Endothelial cell of umbilical vein (primary cell): ENCODE results near the gene FRRS1. TPM values are rescaled to one million over a fixed set of nuclear protein-coding genes. Genes with fewer than 3 reads are reported as not detected.

Experiments
- BruUV-seq: library from RNA; stranded (reverse); fragments of 400-500 nt; replicated peaks from 2 replicates; lab custom pipeline; 2021; lab: Mats Ljungman, UMichigan
- CTCF ChIA-PET: fragments of 300-600, 350-600 bp; sonication (Branson Sonifier 250); formaldehyde crosslinking; loops from one replicate; lab custom pipeline; 2021; ENCODE audit warnings: antibody characterized with exemption, inconsistent platforms; lab: Charles Lee
- POLR2A ChIA-PET: fragments of 300-600, 350-600 bp; sonication (Branson Sonifier 250); formaldehyde crosslinking; loops from one replicate; lab custom pipeline; 2021; ENCODE audit warnings: antibody characterized with exemption, inconsistent platforms; lab: Charles Lee
- DNase-seq: peaks from one replicate; pipeline ENCODE4 v3.0.0-alpha.2; 2011; ENCODE audit warnings: low read depth, low spot score
- FAIRE-seq: peaks from 2 replicates; lab custom pipeline; 2011; peaks lifted over from hg19 to GRCh38; lab: Jason Lieb, UNC
- H2AFZ ChIP-seq: 2 replicates; pipeline ENCODE4 v1.6.0; 2012; ENCODE audit warnings: low read depth, low read length, control low read depth, inconsistent platforms
- H3K27ac ChIP-seq: 2 replicates; pipeline ENCODE4 v1.5.1; 2011; ENCODE audit warnings: low read depth, mild to moderate bottlenecking, control low read depth, low read length, moderate library complexity; ENCODE audit not compliant: insufficient read depth
- H3K27me3 ChIP-seq, 2 experiments: 2 replicates each; pipeline versions ENCODE4 v1.6.0 to v1.6.1; 2011; ENCODE audit warnings: low read length in 2 of 2, mixed read lengths in 1 of 2; ENCODE audit not compliant: control insufficient read depth in 2 of 2, insufficient read depth in 2 of 2
- H3K36me3 ChIP-seq, 2 experiments: 2 replicates in 1 of 2; 3 replicates in 1 of 2; pipeline ENCODE4 v1.5.1; 2011; ENCODE audit warnings: low read length in 2 of 2, mild to moderate bottlenecking in 1 of 2, moderate library complexity in 1 of 2; ENCODE audit not compliant: control insufficient read depth in 2 of 2, insufficient read depth in 2 of 2; ENCODE audit errors: extremely low read depth in 1 of 2
- H3K4me1 ChIP-seq: 3 replicates; pipeline ENCODE4 v1.5.1; 2011; ENCODE audit warnings: mild to moderate bottlenecking, low read length; ENCODE audit not compliant: control insufficient read depth, insufficient read depth; ENCODE audit errors: extremely low read depth
- H3K4me2 ChIP-seq: 2 replicates; pipeline ENCODE4 v1.6.1; 2011; ENCODE audit warnings: low read length, control low read depth, mixed read lengths; ENCODE audit not compliant: insufficient read depth
- H3K4me3 ChIP-seq, 3 experiments: fragments of 200-600 bp in 1 of 3; sonication (generic), shearing (Covaris generic) in 1 of 3; replicated peaks in 1 of 3; 2 replicates each; pipeline ENCODE4 v1.5.1; 2011 to 2016; ENCODE audit warnings: control low read depth in 3 of 3, low read length in 3 of 3, mild to moderate bottlenecking in 2 of 3, inconsistent platforms in 1 of 3, low read depth in 1 of 3, moderate library complexity in 1 of 3; ENCODE audit not compliant: insufficient read depth in 1 of 3
- H3K79me2 ChIP-seq: 2 replicates; pipeline ENCODE4 v1.6.0; 2012; ENCODE audit warnings: low read length, inconsistent platforms; ENCODE audit not compliant: control insufficient read depth, insufficient read depth
- H3K9ac ChIP-seq: replicated peaks from 2 replicates; pipeline ENCODE3; 2011; ENCODE audit warnings: low read length, control low read depth; ENCODE audit not compliant: insufficient read depth; ENCODE audit errors: extremely low read depth
- H3K9me1 ChIP-seq: replicated peaks from 3 replicates; pipeline ENCODE4 v1.6.0; 2011; ENCODE audit warnings: mild to moderate bottlenecking, low read length; ENCODE audit not compliant: control insufficient read depth, insufficient read depth; ENCODE audit errors: extremely low read depth
- H3K9me3 ChIP-seq: replicated peaks from 2 replicates; pipeline ENCODE4 v1.5.1; 2012; ENCODE audit warnings: low read length, inconsistent platforms; ENCODE audit not compliant: control insufficient read depth, insufficient read depth
- H4K20me1 ChIP-seq: replicated peaks from 2 replicates; pipeline ENCODE3; 2011; ENCODE audit warnings: mild to moderate bottlenecking, low read length; ENCODE audit not compliant: control insufficient read depth, insufficient read depth; ENCODE audit errors: extremely low read depth
- EZH2 ChIP-seq: IDR thresholded peaks from 2 replicates; pipeline ENCODE4 v1.6.1; 2012; ENCODE audit warnings: borderline replicate concordance, low read depth, mild to moderate bottlenecking, moderate library complexity, low read length, inconsistent platforms; ENCODE audit not compliant: severe bottlenecking
- FOS ChIP-seq: IDR thresholded peaks from 2 replicates; pipeline ENCODE4 v1.6.1; 2011; ENCODE audit warnings: mild to moderate bottlenecking, low read length, moderate library complexity, borderline replicate concordance; ENCODE audit not compliant: insufficient read depth
- GATA2 ChIP-seq: IDR thresholded peaks from 2 replicates; pipeline ENCODE4 v1.7.0; 2011; ENCODE audit warnings: low read depth, mild to moderate bottlenecking, moderate library complexity, mixed read lengths, low read length; ENCODE audit not compliant: insufficient read length, insufficient read depth
- JUN ChIP-seq: IDR thresholded peaks from 2 replicates; pipeline ENCODE4 v1.6.1; 2011; ENCODE audit warnings: borderline replicate concordance, low read depth; ENCODE audit not compliant: insufficient read length, insufficient read depth
- MYC ChIP-seq: IDR thresholded peaks from one replicate; pipeline ENCODE4 v1.6.1; 2011; ENCODE audit warnings: mild to moderate bottlenecking, low read depth, low read length
- POLR2A ChIP-seq: IDR thresholded peaks from 2 replicates; pipeline ENCODE4 v1.6.1; 2012; ENCODE audit warnings: low read depth, mild to moderate bottlenecking, control low read depth, low read length
- POLR2AphosphoS5 ChIP-seq: IDR thresholded peaks from 2 replicates; pipeline ENCODE4 v1.6.1; 2012; ENCODE audit warnings: low read depth, mild to moderate bottlenecking, control low read depth, low read length, moderate library complexity; ENCODE audit not compliant: insufficient read depth
- dilution Hi-C: fragments of 300-500 bp; cut with MboI; formaldehyde crosslinking; loops from one replicate; pipeline ENCODE4 v1.15.0; 2019; ENCODE audit warnings: low sequenced_read_pairs; ENCODE audit not compliant: extremely low pct_ligation_motif_present
- intact Hi-C: fragments of 100-400 bp; cut with micrococcal nuclease; formaldehyde crosslinking; loops from one replicate; pipeline ENCODE4 v1.10.0; 2022
- polyA plus RNA-seq, 4 experiments: library from polyadenylated mRNA; depleted of rRNA in 3 of 4; stranded (reverse) in 3 of 4; unstranded in 1 of 4; fragments of >200 nt; gene quantifications; 2 replicates each; pipeline versions ENCODE4 v1.2.1 to v1.2.3, GENCODE V29; 2011 to 2012; ENCODE audit warnings: missing spikeins in 1 of 4
- total RNA-seq: library from RNA; stranded (reverse); gene quantifications from 2 replicates; pipeline ENCODE4 v1.2.3, GENCODE V29; 2021
- TF ChIP-seq, protein P1 (sequence below): IDR thresholded peaks from 2 replicates; pipeline ENCODE4 v1.6.1; 2011; ENCODE audit not compliant: insufficient read depth, insufficient read length
- TF ChIP-seq, protein P2 (sequence below), 2 donors: IDR thresholded peaks; 1 replicate in 1 of 2; 2 replicates in 1 of 2; pipeline ENCODE4 v1.5.1; 2011; ENCODE audit warnings: low read length in 2 of 2, mild to moderate bottlenecking in 2 of 2, moderate library complexity in 2 of 2, control low read depth in 1 of 2, inconsistent platforms in 1 of 2, low read depth in 1 of 2; ENCODE audit not compliant: insufficient read depth in 1 of 2; ENCODE audit errors: extremely low read depth in 1 of 2

The FRRS1 gene
- total and polyA plus RNA-seq, 2 donors (not counting 3 experiments of a cell fraction or from before 2014, with no cell fraction given), result 1.1 to 3.1 TPM

DNA sequence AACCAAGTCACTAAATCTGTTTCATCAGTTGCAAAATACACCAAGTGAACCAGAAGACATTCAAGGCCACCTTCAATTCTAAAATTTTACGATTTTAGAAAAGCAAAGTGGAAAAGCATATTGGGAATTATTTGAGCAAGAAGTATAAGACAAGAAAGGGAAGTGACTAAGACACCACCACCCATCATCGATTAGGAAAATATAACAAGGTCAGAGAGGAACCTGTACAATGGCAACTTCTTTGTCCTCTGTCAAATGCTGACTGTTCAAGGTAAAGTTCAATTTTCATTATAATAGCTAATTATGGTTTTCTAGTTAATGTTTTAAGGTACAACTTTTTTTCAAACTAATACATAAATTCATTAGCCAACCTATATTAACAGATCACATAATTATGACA lies 10.8 kb downstream of the FRRS1 start:
- Histone ChIP-seq H3K4me1 (no peaks in the 10 kb centered on the region), H3K9ac (no peak overlapping the region), H3K27me3 (no peaks in the 10 kb centered on the region), H3K9me3 (no peaks in the 10 kb centered on the region), H3K27ac (no peak overlapping the region), H3K9me1 (no peaks in the 10 kb centered on the region), H2AFZ (no peak overlapping the region), H3K4me2 (no peak overlapping the region), H3K4me3 (no peak overlapping the region), H3K36me3 (no peaks in the 10 kb centered on the region), H3K79me2 (no peaks in the 10 kb centered on the region), H4K20me1 (no peaks in the 10 kb centered on the region)
- TF ChIP-seq, protein P1, sequence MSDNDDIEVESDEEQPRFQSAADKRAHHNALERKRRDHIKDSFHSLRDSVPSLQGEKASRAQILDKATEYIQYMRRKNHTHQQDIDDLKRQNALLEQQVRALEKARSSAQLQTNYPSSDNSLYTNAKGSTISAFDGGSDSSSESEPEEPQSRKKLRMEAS, result no peak
- no peak for TF ChIP-seq EZH2
- no peak for TF ChIP-seq MYC
- TF ChIP-seq POLR2A, result no peak
- no peak for TF ChIP-seq POLR2AphosphoS5
- FAIRE-seq (no peak), DNase-seq (no peak)
- intact Hi-C loops, result no loop called here
- CTCF ChIA-PET, result interaction anchor here (0.6 to 2.1 kb wide), 3 partner anchors 11 to 1062 kb away, joined by 3 to 5 read pairs (median 3); partner anchors contain the start of gene FRRS1
- dilution Hi-C loops, result no loop called here
- no TSS peak for BruUV-seq
- POLR2A ChIA-PET, result no interaction called here

DNA sequence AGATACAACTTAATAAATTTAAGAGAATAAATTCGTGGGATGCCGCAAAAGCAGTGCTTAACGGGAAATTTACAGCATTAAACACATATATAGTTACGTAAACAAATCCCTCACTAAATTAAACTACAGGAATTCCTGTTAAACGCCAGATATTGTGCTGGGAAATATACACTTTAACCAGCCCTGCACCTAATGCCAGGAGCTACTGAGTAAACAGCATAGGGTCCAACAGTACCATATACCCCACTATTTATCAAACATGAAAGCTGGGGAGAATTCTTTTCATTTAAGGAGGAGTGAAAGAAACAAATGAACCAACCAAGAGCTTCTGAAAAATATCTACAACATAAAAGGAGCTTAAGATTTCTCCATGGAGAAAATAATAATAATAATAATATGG lies 11.7 kb downstream of the FRRS1 start:
- ChIA-PET CTCF (interaction anchor here (0.9 to 2.1 kb wide), 2 partner anchors 11 to 12 kb away, joined by 3 to 5 read pairs; partner anchors contain the start of gene FRRS1), POLR2A (no interaction called here)
- Histone ChIP-seq H3K27me3 (no peaks in the 10 kb centered on the region), H3K4me1 (no peaks in the 10 kb centered on the region), H3K9me1 (no peaks in the 10 kb centered on the region), H3K9me3 (no peaks in the 10 kb centered on the region), H3K79me2 (no peaks in the 10 kb centered on the region), H3K27ac (no peak overlapping the region), H2AFZ (no peak overlapping the region), H3K9ac (no peak overlapping the region), H3K4me3 (no peak overlapping the region), H4K20me1 (no peaks in the 10 kb centered on the region), H3K4me2 (no peak overlapping the region), H3K36me3 (no peaks in the 10 kb centered on the region)
- DNase-seq (no peak), FAIRE-seq (no peak)
- BruUV-seq, result no TSS peak
- dilution Hi-C loops (no loop called here), intact Hi-C loops (no loop called here)
- TF ChIP-seq POLR2AphosphoS5 (no peak), FOS (no peak), GATA2 (no peak), EZH2 (no peak), MYC (no peak), JUN (no peak), POLR2A (no peak)
- TF ChIP-seq, protein P1, result no peak
- TF ChIP-seq, protein P2, sequence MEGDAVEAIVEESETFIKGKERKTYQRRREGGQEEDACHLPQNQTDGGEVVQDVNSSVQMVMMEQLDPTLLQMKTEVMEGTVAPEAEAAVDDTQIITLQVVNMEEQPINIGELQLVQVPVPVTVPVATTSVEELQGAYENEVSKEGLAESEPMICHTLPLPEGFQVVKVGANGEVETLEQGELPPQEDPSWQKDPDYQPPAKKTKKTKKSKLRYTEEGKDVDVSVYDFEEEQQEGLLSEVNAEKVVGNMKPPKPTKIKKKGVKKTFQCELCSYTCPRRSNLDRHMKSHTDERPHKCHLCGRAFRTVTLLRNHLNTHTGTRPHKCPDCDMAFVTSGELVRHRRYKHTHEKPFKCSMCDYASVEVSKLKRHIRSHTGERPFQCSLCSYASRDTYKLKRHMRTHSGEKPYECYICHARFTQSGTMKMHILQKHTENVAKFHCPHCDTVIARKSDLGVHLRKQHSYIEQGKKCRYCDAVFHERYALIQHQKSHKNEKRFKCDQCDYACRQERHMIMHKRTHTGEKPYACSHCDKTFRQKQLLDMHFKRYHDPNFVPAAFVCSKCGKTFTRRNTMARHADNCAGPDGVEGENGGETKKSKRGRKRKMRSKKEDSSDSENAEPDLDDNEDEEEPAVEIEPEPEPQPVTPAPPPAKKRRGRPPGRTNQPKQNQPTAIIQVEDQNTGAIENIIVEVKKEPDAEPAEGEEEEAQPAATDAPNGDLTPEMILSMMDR (IDR thresholded peaks at IDR 0.05; ENCODE audit: extremely low read depth in 1 of 2, insufficient read depth in 1 of 2, low read depth in 1 of 2, low read length in 2 of 2), result no peak
